ENCODE results near the gene JUP. TPM values are rescaled to one million over a fixed set of nuclear protein-coding genes. Genes with fewer than 3 reads are reported as not detected.

Gene JUP
- total RNA-seq, 1 experiment from 2014 or later = 705 TPM

DNA sequence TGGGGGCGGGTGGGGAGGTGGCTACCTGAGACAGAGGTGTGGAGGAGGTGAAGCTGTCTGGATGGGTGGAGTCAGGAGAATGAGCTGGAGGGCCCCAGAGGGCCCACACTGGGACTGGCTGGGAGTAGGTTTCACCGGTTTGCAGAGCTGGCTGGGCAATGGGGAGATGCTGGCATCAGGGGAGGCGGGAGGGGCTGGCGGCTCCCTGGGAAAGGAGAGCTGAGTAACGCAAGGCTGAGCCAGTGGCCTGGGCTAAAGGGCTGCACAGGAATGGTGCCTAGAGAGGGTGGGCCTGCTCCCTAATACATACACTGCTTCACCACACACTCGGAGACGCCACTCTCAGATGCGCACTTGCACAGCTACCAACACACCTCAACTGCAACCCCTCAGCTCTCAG, 12.9 kb upstream of the JUP start:
- peaks cover 32% of the 10 kb centered on the region for H3K36me3 Mint-ChIP-seq (ENCODE audit: insufficient read depth, unreplicated experiment)
- intact Hi-C loops (cut with micrococcal nuclease; ENCODE audit: unreplicated experiment) = no loop called here
- DNase-seq = peak; percentile 47
- H3K9me3 Mint-ChIP-seq (ENCODE audit: low read depth, unreplicated experiment) = no peaks in the 10 kb centered on the region
- peak overlapping the region; percentile 87 for H3K27ac Mint-ChIP-seq (ENCODE audit: unreplicated experiment)
- no TSS peak for BruUV-seq (replicated peaks)
- CTCF ChIA-PET = interaction anchor here (0.8 to 8.3 kb wide), 4 partner anchors 12 to 25 kb away, joined by 3 to 141 read pairs (median 3); partner anchors contain the start of gene JUP
- TF ChIP-seq, protein P1, sequence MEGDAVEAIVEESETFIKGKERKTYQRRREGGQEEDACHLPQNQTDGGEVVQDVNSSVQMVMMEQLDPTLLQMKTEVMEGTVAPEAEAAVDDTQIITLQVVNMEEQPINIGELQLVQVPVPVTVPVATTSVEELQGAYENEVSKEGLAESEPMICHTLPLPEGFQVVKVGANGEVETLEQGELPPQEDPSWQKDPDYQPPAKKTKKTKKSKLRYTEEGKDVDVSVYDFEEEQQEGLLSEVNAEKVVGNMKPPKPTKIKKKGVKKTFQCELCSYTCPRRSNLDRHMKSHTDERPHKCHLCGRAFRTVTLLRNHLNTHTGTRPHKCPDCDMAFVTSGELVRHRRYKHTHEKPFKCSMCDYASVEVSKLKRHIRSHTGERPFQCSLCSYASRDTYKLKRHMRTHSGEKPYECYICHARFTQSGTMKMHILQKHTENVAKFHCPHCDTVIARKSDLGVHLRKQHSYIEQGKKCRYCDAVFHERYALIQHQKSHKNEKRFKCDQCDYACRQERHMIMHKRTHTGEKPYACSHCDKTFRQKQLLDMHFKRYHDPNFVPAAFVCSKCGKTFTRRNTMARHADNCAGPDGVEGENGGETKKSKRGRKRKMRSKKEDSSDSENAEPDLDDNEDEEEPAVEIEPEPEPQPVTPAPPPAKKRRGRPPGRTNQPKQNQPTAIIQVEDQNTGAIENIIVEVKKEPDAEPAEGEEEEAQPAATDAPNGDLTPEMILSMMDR (IDR thresholded peaks at IDR 0.05; ENCODE audit: unreplicated experiment) = no peak
- H3K27me3 Mint-ChIP-seq (ENCODE audit: unreplicated experiment) = no peaks in the 10 kb centered on the region
- no peak overlapping the region for H3K4me3 Mint-ChIP-seq (ENCODE audit: low read depth, unreplicated experiment)
- H3K4me1 Mint-ChIP-seq (ENCODE audit: low read depth, unreplicated experiment) = peaks cover 49% of the 10 kb centered on the region

DNA sequence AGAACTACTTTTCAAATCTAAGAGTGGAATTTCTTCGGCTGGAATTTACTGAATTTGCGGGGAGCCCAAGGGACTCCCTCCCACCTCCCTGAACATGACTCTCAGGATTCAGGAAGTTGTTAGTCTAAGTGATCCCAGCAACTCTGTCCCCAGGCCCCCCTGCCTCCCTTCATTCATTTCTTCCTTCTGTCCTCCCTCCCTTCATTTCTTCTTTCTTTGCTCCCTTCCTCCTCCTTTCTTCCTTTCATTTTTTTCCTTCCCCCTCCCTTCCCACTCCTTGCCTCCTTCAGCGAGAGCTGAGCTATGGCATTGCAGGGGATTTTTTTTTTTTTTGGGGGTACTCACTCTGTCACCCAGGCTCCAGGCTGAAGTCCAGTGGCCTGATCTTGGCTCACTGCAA, 10.9 kb upstream of the JUP start:
- Mint-ChIP-seq H3K27ac (ENCODE audit: unreplicated experiment) (no peak overlapping the region), H3K9me3 (ENCODE audit: low read depth, unreplicated experiment) (no peaks in the 10 kb centered on the region), H3K4me3 (ENCODE audit: low read depth, unreplicated experiment) (no peak overlapping the region), H3K36me3 (ENCODE audit: insufficient read depth, unreplicated experiment) (peaks cover 42% of the 10 kb centered on the region), H3K4me1 (ENCODE audit: low read depth, unreplicated experiment) (peaks cover 69% of the 10 kb centered on the region), H3K27me3 (ENCODE audit: unreplicated experiment) (no peaks in the 10 kb centered on the region)
- TF ChIP-seq, protein P1 (IDR thresholded peaks at IDR 0.05; ENCODE audit: unreplicated experiment) = no peak
- no peak for DNase-seq
- BruUV-seq (replicated peaks) = no TSS peak
- CTCF ChIA-PET = interaction anchor here (0.6 to 8.3 kb wide), 2 partner anchors 12 to 881 kb away, joined by 3 to 141 read pairs; partner anchors contain the start of gene JUP
- intact Hi-C loops (cut with micrococcal nuclease; ENCODE audit: unreplicated experiment) = no loop called here

DNA sequence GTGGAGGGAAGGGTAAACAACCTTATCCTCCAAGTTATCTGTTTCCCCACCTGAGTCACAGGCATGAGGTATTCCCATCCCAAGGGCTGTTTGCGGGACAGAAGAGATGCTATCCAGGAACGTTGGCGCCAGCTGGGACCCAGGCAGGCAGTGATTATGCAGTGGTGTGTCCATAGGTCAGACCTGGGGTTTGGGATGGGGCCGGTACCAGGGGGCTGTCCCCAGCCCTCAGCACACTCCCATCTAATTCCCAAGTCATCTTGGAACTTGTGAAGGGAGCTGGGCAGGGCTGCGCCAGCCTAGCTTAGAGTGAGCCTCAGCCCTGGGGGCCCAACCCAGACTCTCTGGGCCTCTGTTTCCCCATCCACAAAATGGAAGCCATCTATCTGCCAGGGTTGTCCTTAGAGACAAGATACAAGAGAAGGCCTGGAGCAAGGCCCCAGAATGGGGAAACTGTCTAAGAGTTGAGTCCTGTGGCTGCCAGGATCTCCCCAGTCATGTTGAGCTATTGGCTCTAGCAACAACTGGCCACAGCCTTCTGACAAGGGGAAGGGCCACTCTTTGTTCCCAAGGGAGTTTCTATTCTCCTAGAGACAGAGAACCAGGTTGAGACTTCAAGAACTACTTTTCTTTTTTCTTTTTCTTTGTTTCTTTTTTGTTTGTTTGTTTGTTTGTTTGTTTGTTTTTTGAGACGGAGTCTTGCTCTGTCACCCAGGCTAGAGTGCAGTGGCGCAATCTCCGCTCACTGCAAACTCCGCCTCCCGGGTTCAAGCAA, 9.8 kb upstream of the JUP start:
- no peak overlapping the region for H3K4me3 Mint-ChIP-seq (ENCODE audit: low read depth, unreplicated experiment)
- no peaks in the 10 kb centered on the region for H3K9me3 Mint-ChIP-seq (ENCODE audit: low read depth, unreplicated experiment)
- CTCF ChIA-PET = interaction anchor here (0.6 to 8.3 kb wide), 2 partner anchors 11 to 734 kb away, joined by 3 to 141 read pairs; partner anchors contain the start of gene JUP
- intact Hi-C loops (cut with micrococcal nuclease; ENCODE audit: unreplicated experiment) = no loop called here
- peaks cover 71% of the 10 kb centered on the region for H3K4me1 Mint-ChIP-seq (ENCODE audit: low read depth, unreplicated experiment)
- H3K36me3 Mint-ChIP-seq (ENCODE audit: insufficient read depth, unreplicated experiment) = peaks cover 35% of the 10 kb centered on the region
- no TSS peak for BruUV-seq (replicated peaks)
- DNase-seq = no peak
- H3K27ac Mint-ChIP-seq (ENCODE audit: unreplicated experiment) = no peak overlapping the region
- TF ChIP-seq, protein P1 (IDR thresholded peaks at IDR 0.05; ENCODE audit: unreplicated experiment) = no peak
- no peaks in the 10 kb centered on the region for H3K27me3 Mint-ChIP-seq (ENCODE audit: unreplicated experiment)

DNA sequence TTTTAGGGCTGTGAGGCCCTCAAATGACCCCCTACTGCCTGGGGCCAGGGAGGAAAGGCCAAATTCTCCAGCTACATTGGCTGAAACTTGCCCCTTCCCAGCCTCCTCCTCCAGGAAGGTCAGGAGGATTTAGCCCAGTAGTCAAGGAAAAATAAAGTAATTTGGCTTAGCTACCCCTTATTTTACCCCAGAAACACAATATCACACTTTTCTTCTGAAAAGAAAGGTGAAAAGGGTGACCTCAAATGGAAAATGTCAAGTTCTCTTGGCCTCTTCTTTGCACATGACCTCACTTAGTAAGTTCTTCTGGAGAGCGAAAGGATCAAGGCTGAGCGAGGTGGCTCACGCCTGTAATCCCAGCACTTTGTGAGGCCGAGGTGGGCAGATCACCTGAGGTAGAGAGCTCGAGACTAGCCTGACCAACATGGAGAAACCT, 8.0 kb upstream of the JUP start:
- intact Hi-C loops (cut with micrococcal nuclease; ENCODE audit: unreplicated experiment) = no loop called here
- peaks cover 54% of the 10 kb centered on the region for H3K4me1 Mint-ChIP-seq (ENCODE audit: low read depth, unreplicated experiment)
- no peak overlapping the region for H3K27ac Mint-ChIP-seq (ENCODE audit: unreplicated experiment)
- H3K9me3 Mint-ChIP-seq (ENCODE audit: low read depth, unreplicated experiment) = no peaks in the 10 kb centered on the region
- H3K36me3 Mint-ChIP-seq (ENCODE audit: insufficient read depth, unreplicated experiment) = peaks cover 26% of the 10 kb centered on the region
- H3K4me3 Mint-ChIP-seq (ENCODE audit: low read depth, unreplicated experiment) = no peak overlapping the region
- TF ChIP-seq, protein P1 (IDR thresholded peaks at IDR 0.05; ENCODE audit: unreplicated experiment) = no peak
- CTCF ChIA-PET = interaction anchor here (0.6 to 1.0 kb wide), 5 partner anchors 9 to 62 kb away, joined by 3 to 6 read pairs (median 4); partner anchors contain the start of genes JUP and P3H4
- BruUV-seq (replicated peaks) = no TSS peak
- no peak for DNase-seq
- H3K27me3 Mint-ChIP-seq (ENCODE audit: unreplicated experiment) = no peaks in the 10 kb centered on the region
